OCI-LY7 (cell line): ENCODE measurements around the gene ASB1. TPM values are rescaled to one million over a fixed set of nuclear protein-coding genes. Genes with fewer than 3 reads are reported as not detected.

Experiments used
- BruUV-seq: library from RNA; stranded (reverse); fragments of 400-500 nt; replicated peaks from 2 replicates; lab custom pipeline; 2021; lab: Mats Ljungman, UMichigan
- CTCF ChIA-PET: fragments of 300-600 bp; sonication (Branson Sonifier 250); formaldehyde crosslinking; loops from one replicate; lab custom pipeline; 2022; ENCODE audit warnings: antibody characterized with exemption; ENCODE audit not compliant: unreplicated experiment; lab: Charles Lee
- POLR2A ChIA-PET: fragments of 300-600 bp; sonication (Branson Sonifier 250); formaldehyde crosslinking; loops from one replicate; lab custom pipeline; 2022; ENCODE audit warnings: antibody characterized with exemption; lab: Charles Lee
- DNase-seq: peaks from one replicate; pipeline ENCODE4 v3.0.0-alpha.2; 2015; ENCODE audit warnings: low spot score
- H2AFZ ChIP-seq: fragments of 200-600 bp; sonication (generic), shearing (Covaris generic); 2 replicates; pipeline ENCODE4 v1.6.1; 2014; ENCODE audit warnings: mild to moderate bottlenecking, antibody characterized with exemption, low read length, moderate library complexity
- H3K27ac ChIP-seq: fragments of 200-600 bp; sonication (generic); 2 replicates; pipeline ENCODE4 v1.5.1; 2014; ENCODE audit warnings: mixed run types, low read depth, mild to moderate bottlenecking, moderate library complexity, low read length, inconsistent platforms; ENCODE audit not compliant: poor library complexity, severe bottlenecking
- H3K36me3 ChIP-seq: fragments of 200-600 bp; sonication (generic); 2 replicates; pipeline ENCODE4 v1.6.1; 2014; ENCODE audit warnings: mild to moderate bottlenecking, antibody characterized with exemption, low read length, moderate library complexity, mixed read lengths; ENCODE audit not compliant: insufficient read depth
- H3K4me1 ChIP-seq: fragments of 200-600 bp; sonication (generic); 2 replicates; pipeline ENCODE4 v1.5.1; 2014; ENCODE audit warnings: mild to moderate bottlenecking, low read length; ENCODE audit not compliant: insufficient read depth, poor library complexity, severe bottlenecking
- H3K4me2 ChIP-seq: fragments of 200-600 bp; sonication (generic); 2 replicates; pipeline ENCODE4 v1.6.1; 2014; ENCODE audit warnings: mild to moderate bottlenecking, low read length
- H3K4me3 ChIP-seq: fragments of 200-600 bp; sonication (generic); 2 replicates; pipeline ENCODE4 v1.5.1; 2014; ENCODE audit warnings: mild to moderate bottlenecking, low read depth, low read length; ENCODE audit not compliant: poor library complexity, severe bottlenecking
- H3K79me2 ChIP-seq: fragments of 200-600 bp; sonication (generic); 2 replicates; pipeline ENCODE4 v1.6.1; 2016; ENCODE audit warnings: low read depth, mild to moderate bottlenecking, low read length, moderate library complexity, mixed read lengths; ENCODE audit not compliant: insufficient read depth
- H3K9me2 ChIP-seq: fragments of 200-600 bp; sonication (generic); 2 replicates; pipeline ENCODE4 v1.6.1; 2016; ENCODE audit warnings: mild to moderate bottlenecking, low read length, mixed read lengths; ENCODE audit not compliant: insufficient read depth
- H3K9me3 ChIP-seq: fragments of 200-600 bp; sonication (generic); 2 replicates; pipeline ENCODE4 v1.6.1; 2014; ENCODE audit warnings: mild to moderate bottlenecking, mixed run types, low read length, mixed read lengths
- H4K20me1 ChIP-seq: fragments of 200-600 bp; sonication (generic); 2 replicates; pipeline ENCODE4 v1.6.1; 2014; ENCODE audit warnings: mild to moderate bottlenecking, antibody characterized with exemption, low read length, moderate library complexity, mixed read lengths; ENCODE audit not compliant: insufficient read depth
- CTCF ChIP-seq: fragments of 200-600 bp; sonication (generic); conservative IDR thresholded peaks from 2 replicates; pipeline ENCODE4 v1.5.1; 2014; ENCODE audit warnings: mild to moderate bottlenecking, antibody characterized with exemption, low read length, moderate library complexity, mixed read lengths
- EZH2phosphoT487 ChIP-seq: fragments of 200-600 bp; sonication (generic); IDR thresholded peaks from 2 replicates; pipeline ENCODE4 v1.6.1; 2018; ENCODE audit warnings: low read depth, borderline replicate concordance, mild to moderate bottlenecking, mixed run types, antibody characterized with exemption, low read length, moderate library complexity, mixed read lengths
- intact Hi-C: fragments of 100-400 bp; cut with micrococcal nuclease; formaldehyde crosslinking; loops from one replicate; pipeline ENCODE4 v1.10.0; 2022; ENCODE audit not compliant: unreplicated experiment
- total RNA-seq, 2 experiments: library from RNA; depleted of rRNA in 1 of 2; stranded (reverse); fragments of >200 nt in 1 of 2; shearing (Covaris generic) in 1 of 2; gene quantifications; 2 replicates each; pipeline ENCODE4 v1.2.3, GENCODE V29; 2014 to 2022

ASB1 gene
- total RNA-seq, 2 experiments from 2014 or later = 19.4 to 37.7 TPM

GRCh38 chr2:238446371-238446770, 19.6 kb downstream of the ASB1 start:
- no peaks in the 10 kb centered on the region for H3K9me2 ChIP-seq
- peaks cover 89% of the 10 kb centered on the region for H3K36me3 ChIP-seq
- 0 out of 2 replicates have a peak, but pooled peaks cover 4% of the 10 kb centered on the region for H4K20me1 ChIP-seq
- POLR2A ChIA-PET = interaction anchor here (0.7 kb wide), 1 partner anchor 12 kb away, joined by 3 read pairs; no protein-coding TSS in a partner anchor
- H3K27ac ChIP-seq = no peak overlapping the region
- H2AFZ ChIP-seq = no peak overlapping the region
- H3K4me3 ChIP-seq = no peak overlapping the region
- DNase-seq = no peak
- CTCF ChIA-PET = no interaction called here
- no peak overlapping the region for H3K4me2 ChIP-seq
- no TSS peak for BruUV-seq
- no peak for TF ChIP-seq CTCF
- no peak for TF ChIP-seq EZH2phosphoT487
- intact Hi-C loops = no loop called here
- H3K9me3 ChIP-seq = no peaks in the 10 kb centered on the region
- peaks cover 21% of the 10 kb centered on the region; the same call in 1 of the 2 replicates for H3K79me2 ChIP-seq
- H3K4me1 ChIP-seq = no peaks in the 10 kb centered on the region

GRCh38 chr2:238448031-238448955, 21.6 kb downstream of the ASB1 start:
- no TSS peak for BruUV-seq

More at GRCh38 chr2:238448031-238448955, 21.6 kb downstream of the ASB1 start:
- peaks cover 99% of the 10 kb centered on the region for H3K36me3 ChIP-seq
- H3K9me2 ChIP-seq = no peaks in the 10 kb centered on the region
- H4K20me1 ChIP-seq = 0 out of 2 replicates have a peak, but pooled peaks cover 4% of the 10 kb centered on the region
- no peaks in the 10 kb centered on the region for H3K4me1 ChIP-seq
- H3K79me2 ChIP-seq = peaks cover 3% of the 10 kb centered on the region; the same call in 1 of the 2 replicates
- ChIA-PET CTCF (interaction anchor here (0.6 kb wide), 1 partner anchor 54 kb away, joined by 3 read pairs; no protein-coding TSS in a partner anchor), POLR2A (no interaction called here)
- no peak for TF ChIP-seq EZH2phosphoT487
- TF ChIP-seq CTCF = no peak
- H3K4me2 ChIP-seq = no peak overlapping the region
- H3K4me3 ChIP-seq = no peak overlapping the region
- intact Hi-C loops = no loop called here
- H3K27ac ChIP-seq = no peak overlapping the region
- no peak for DNase-seq
- no peaks in the 10 kb centered on the region for H3K9me3 ChIP-seq
- H2AFZ ChIP-seq = no peak overlapping the region
